Keratinocyte (primary cell): ENCODE results near the gene ABCD1. TPM values are rescaled to one million over a fixed set of nuclear protein-coding genes. Genes with fewer than 3 reads are reported as not detected.
"Not testable (repeated sequence)": the region's sequence is repeated elsewhere in the genome, so short reads cannot be mapped to it uniquely, and the experiment has no call there.

Source experiments
- DNase-seq: peaks from one replicate; pipeline ENCODE4 v3.0.0-alpha.2; 2011; ENCODE audit warnings: low read depth, missing footprints, low spot score
- FAIRE-seq: peaks from 2 replicates; lab custom pipeline; 2011; peaks lifted over from hg19 to GRCh38; lab: Jason Lieb, UNC
- H2AFZ ChIP-seq: 2 replicates; pipeline ENCODE4 v1.6.0; 2012; ENCODE audit warnings: low read length, control low read depth, inconsistent platforms; ENCODE audit not compliant: control insufficient read depth
- H3K27ac ChIP-seq: 2 replicates; pipeline ENCODE4 v1.5.1; 2011; ENCODE audit warnings: low read length; ENCODE audit not compliant: control insufficient read depth, insufficient read depth
- H3K27me3 ChIP-seq: 3 replicates; pipeline ENCODE4 v1.6.0; 2011; ENCODE audit warnings: low read length; ENCODE audit not compliant: control insufficient read depth, insufficient read depth; ENCODE audit errors: extremely low read depth
- H3K36me3 ChIP-seq, 2 experiments: 2 replicates in 1 of 2; 3 replicates in 1 of 2; pipeline ENCODE4 v1.5.1; 2011; ENCODE audit warnings: low read length in 2 of 2, mild to moderate bottlenecking in 1 of 2; ENCODE audit not compliant: control insufficient read depth in 2 of 2, insufficient read depth in 2 of 2; ENCODE audit errors: extremely low read depth in 1 of 2
- H3K4me1 ChIP-seq: 3 replicates; pipeline ENCODE4 v1.5.1; 2011; ENCODE audit warnings: low read length; ENCODE audit not compliant: control insufficient read depth, insufficient read depth; ENCODE audit errors: extremely low read depth
- H3K4me2 ChIP-seq: 3 replicates; pipeline ENCODE4 v1.6.0; 2011; ENCODE audit warnings: low read depth, low read length; ENCODE audit not compliant: control insufficient read depth, insufficient read depth; ENCODE audit errors: extremely low read depth
- H3K4me3 ChIP-seq, 3 experiments: fragments of 200-600 bp in 1 of 3; sonication (generic) in 1 of 3; 2 replicates in 2 of 3; 3 replicates in 1 of 3; pipeline ENCODE4 v1.5.1; 2011 to 2016; ENCODE audit warnings: low read length in 3 of 3, mild to moderate bottlenecking in 3 of 3, control low read depth in 2 of 3, inconsistent platforms in 1 of 3, low read depth in 1 of 3, mixed read lengths in 1 of 3, mixed run types in 1 of 3, moderate library complexity in 1 of 3; ENCODE audit not compliant: control insufficient read depth in 2 of 3, insufficient read depth in 2 of 3; ENCODE audit errors: extremely low read depth in 1 of 3
- H3K79me2 ChIP-seq: 2 replicates; pipeline ENCODE4 v1.6.0; 2012; ENCODE audit warnings: low read length; ENCODE audit not compliant: control insufficient read depth, insufficient read depth
- H3K9ac ChIP-seq: 3 replicates; pipeline ENCODE4 v1.6.0; 2011; ENCODE audit warnings: low read length; ENCODE audit not compliant: control insufficient read depth, insufficient read depth; ENCODE audit errors: extremely low read depth
- H3K9me1 ChIP-seq: 3 replicates; pipeline ENCODE4 v1.6.0; 2011; ENCODE audit warnings: low read length; ENCODE audit not compliant: control insufficient read depth, insufficient read depth; ENCODE audit errors: extremely low read depth
- H3K9me3 ChIP-seq: 2 replicates; pipeline ENCODE4 v1.5.1; 2012; ENCODE audit warnings: low read depth, low read length; ENCODE audit not compliant: control insufficient read depth
- H4K20me1 ChIP-seq: 3 replicates; pipeline ENCODE4 v1.6.0; 2011; ENCODE audit warnings: low read length; ENCODE audit not compliant: control insufficient read depth, insufficient read depth; ENCODE audit errors: extremely low read depth
- EZH2 ChIP-seq: IDR thresholded peaks from one replicate; pipeline ENCODE4 v1.6.1; 2012; ENCODE audit warnings: inconsistent platforms, mild to moderate bottlenecking, low read length, moderate library complexity
- dilution Hi-C: fragments of 300-500 bp; cut with MboI; formaldehyde crosslinking; loops from one replicate; pipeline ENCODE4 v1.7.0; 2020; ENCODE audit warnings: low sequenced_read_pairs; ENCODE audit not compliant: extremely low pct_ligation_motif_present
- polyA plus RNA-seq, 5 experiments: library from polyadenylated mRNA; depleted of rRNA in 3 of 5; stranded (reverse) in 3 of 5; stranded (forward) in 1 of 5; unstranded in 1 of 5; fragments of >200 nt; gene quantifications; 1 replicate in 1 of 5; 2 replicates in 3 of 5; 3 replicates in 1 of 5; pipeline versions ENCODE4 v1.2.1 to v1.2.3, GENCODE V29; 2011 to 2012; ENCODE audit warnings: missing spikeins in 2 of 5, low read depth in 1 of 5, low replicate concordance in 1 of 5
- TF ChIP-seq, protein P1 (sequence below), 3 experiments: IDR thresholded peaks in 1 of 3; conservative IDR thresholded peaks in 1 of 3; optimal IDR thresholded peaks in 1 of 3; 2 replicates in 2 of 3; 3 replicates in 1 of 3; pipeline versions ENCODE3 to v1.5.1; 2011; ENCODE audit warnings: low read length in 3 of 3, mild to moderate bottlenecking in 3 of 3, moderate library complexity in 2 of 3, control low read depth in 1 of 3, inconsistent platforms in 1 of 3; ENCODE audit not compliant: insufficient read depth in 2 of 3; ENCODE audit errors: extremely low read depth in 1 of 3

Gene ABCD1
- polyA plus RNA-seq, 1 donor (not counting 4 experiments of a cell fraction or from before 2014, with no cell fraction given) = 0.81 TPM

DNA sequence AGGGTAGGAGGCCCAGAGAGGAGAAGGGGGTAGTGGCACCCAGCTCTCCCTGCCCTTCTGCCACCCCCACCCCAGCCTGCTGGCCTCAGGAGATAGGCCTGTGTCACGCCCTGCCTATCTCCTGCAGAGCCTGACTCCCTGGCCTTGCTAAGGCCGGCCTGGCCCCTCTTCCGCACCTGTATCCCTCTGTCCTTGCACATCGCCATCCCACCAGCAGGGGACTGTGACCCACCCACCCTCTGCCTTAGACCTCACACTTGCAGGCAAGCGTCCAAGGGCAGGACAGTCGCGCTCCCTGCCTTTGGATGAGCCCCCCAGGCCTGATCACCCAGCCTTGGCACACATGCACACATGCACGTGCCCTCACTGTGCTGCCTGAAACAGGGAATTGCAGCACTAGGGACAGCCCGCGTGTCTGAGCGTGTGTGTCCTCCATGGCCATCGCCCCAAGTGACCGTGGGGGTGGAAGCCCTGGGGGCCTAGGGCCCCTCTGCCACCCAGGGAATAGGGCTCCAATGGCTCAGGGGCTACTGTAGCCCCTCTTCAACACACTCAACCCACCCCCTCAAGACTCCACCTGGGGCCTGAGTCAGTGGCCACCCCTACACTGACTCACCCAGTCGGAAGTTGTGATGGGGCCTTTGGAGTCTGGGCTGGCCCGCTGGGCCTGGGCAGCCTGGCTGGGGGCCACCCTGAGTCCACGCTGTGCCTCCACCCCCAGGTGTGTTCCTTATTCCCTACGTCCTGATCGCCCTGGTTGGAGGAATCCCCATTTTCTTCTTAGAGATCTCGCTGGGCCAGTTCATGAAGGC lies 34.8 kb upstream of the ABCD1 start:
- Histone ChIP-seq H3K4me2 (peak overlapping the region; percentile 71), H3K9me1 (no peaks in the 10 kb centered on the region), H2AFZ (no peak overlapping the region), H3K36me3 (no peaks in the 10 kb centered on the region), H3K27me3 (no peaks in the 10 kb centered on the region), H3K79me2 (peaks cover 11% of the 10 kb centered on the region), H3K9me3 (no peaks in the 10 kb centered on the region), H3K4me1 (peaks cover 8% of the 10 kb centered on the region), H3K4me3 (peak overlapping the region; percentile 48 to 60 (median 48)), H3K27ac (peak overlapping the region; percentile 49), H3K9ac (peak overlapping the region; percentile 13), H4K20me1 (no peaks in the 10 kb centered on the region)
- DNase-seq (no peak), FAIRE-seq (no peak)
- dilution Hi-C loops = no loop called here
- TF ChIP-seq, protein P1, sequence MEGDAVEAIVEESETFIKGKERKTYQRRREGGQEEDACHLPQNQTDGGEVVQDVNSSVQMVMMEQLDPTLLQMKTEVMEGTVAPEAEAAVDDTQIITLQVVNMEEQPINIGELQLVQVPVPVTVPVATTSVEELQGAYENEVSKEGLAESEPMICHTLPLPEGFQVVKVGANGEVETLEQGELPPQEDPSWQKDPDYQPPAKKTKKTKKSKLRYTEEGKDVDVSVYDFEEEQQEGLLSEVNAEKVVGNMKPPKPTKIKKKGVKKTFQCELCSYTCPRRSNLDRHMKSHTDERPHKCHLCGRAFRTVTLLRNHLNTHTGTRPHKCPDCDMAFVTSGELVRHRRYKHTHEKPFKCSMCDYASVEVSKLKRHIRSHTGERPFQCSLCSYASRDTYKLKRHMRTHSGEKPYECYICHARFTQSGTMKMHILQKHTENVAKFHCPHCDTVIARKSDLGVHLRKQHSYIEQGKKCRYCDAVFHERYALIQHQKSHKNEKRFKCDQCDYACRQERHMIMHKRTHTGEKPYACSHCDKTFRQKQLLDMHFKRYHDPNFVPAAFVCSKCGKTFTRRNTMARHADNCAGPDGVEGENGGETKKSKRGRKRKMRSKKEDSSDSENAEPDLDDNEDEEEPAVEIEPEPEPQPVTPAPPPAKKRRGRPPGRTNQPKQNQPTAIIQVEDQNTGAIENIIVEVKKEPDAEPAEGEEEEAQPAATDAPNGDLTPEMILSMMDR (optimal IDR thresholded peaks at IDR 0.05 in 1 of 3, IDR thresholded peaks at IDR 0.05 in 1 of 3, conservative IDR thresholded peaks at IDR 0.05 in 1 of 3; ENCODE audit: extremely low read depth in 1 of 3, insufficient read depth in 2 of 3, low read length in 3 of 3) = peak in 2 of 3 experiments; percentile 14 to 19
- TF ChIP-seq EZH2 = no peak

DNA sequence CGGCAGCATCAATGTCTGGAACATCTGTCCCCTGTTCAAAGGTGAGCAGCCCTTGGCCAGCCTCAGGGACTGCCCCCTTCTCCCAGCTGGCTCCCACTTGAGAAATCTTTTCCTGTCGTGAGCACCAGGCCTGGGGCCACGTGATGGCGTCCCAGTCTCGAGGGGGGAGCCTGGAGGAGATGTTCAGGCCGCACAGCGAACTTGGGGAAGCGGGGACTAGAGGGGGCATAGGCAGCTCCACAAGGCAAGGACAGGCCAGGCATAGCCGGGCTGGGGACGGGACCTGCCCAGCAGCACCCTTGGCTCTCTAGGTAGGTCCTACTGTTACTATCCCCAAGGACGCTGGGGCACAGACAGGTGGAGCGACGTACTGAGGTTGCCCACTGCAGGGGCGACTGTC lies 34.2 kb upstream of the ABCD1 start:
- no peak for FAIRE-seq

DNA sequence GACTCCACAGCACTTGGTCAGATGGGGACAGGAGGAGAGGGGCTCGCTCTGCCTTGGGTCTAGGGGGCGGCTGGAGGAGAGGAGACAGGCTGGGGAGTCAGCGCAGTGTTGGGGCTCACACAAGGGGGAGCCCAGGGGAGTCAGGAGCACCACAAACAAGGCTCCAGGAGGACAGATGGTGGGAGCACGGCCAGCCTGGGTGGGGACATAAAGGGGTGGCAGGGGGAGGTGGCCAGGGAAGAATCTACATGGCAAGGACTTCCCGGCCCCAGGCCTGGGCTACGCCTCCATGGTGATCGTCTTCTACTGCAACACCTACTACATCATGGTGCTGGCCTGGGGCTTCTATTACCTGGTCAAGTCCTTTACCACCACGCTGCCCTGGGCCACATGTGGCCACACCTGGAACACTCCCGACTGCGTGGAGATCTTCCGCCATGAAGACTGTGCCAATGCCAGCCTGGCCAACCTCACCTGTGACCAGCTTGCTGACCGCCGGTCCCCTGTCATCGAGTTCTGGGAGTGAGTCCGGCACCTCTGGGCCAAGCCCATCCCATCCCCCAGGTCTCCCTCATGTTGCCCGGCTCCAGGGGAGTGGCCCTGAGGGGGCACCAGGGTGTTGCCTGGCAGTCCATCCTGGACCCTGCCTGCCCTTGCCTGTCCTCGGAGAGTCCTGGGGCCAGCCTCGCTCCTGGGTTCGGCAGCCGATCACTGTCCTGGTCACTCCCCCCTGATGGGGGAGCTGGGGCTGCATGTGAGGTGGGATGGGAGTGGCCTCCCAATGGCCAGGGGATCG lies 33.4 kb upstream of the ABCD1 start:
- dilution Hi-C loops, H3K27me3 ChIP-seq, H3K9ac ChIP-seq, H4K20me1 ChIP-seq, H2AFZ ChIP-seq, H3K9me1 ChIP-seq, H3K27ac ChIP-seq, H3K9me3 ChIP-seq, H3K4me3 ChIP-seq, FAIRE-seq, DNase-seq, H3K36me3 ChIP-seq, H3K4me2 ChIP-seq, H3K4me1 ChIP-seq: not testable (repeated sequence)
- peaks cover 11% of the 10 kb centered on the region for H3K79me2 ChIP-seq

More for the DNA sequence above, 34.2 kb upstream of the ABCD1 start:
- no peaks in the 10 kb centered on the region for H3K36me3 ChIP-seq
- no peak overlapping the region for H2AFZ ChIP-seq
- H3K9me3 ChIP-seq = no peaks in the 10 kb centered on the region
- dilution Hi-C loops = no loop called here
- no peaks in the 10 kb centered on the region for H4K20me1 ChIP-seq
- TF ChIP-seq EZH2 = no peak
- peaks cover 8% of the 10 kb centered on the region for H3K4me1 ChIP-seq
- H3K9ac ChIP-seq = peak overlapping the region; percentile 13
- DNase-seq = no peak
- H3K79me2 ChIP-seq = peaks cover 11% of the 10 kb centered on the region
- H3K27me3 ChIP-seq = no peaks in the 10 kb centered on the region
- H3K4me3 ChIP-seq = peak overlapping the region in 2 of 3 experiments; percentile 18 to 48
- H3K9me1 ChIP-seq = no peaks in the 10 kb centered on the region
- H3K27ac ChIP-seq = no peak overlapping the region
- peak overlapping the region; percentile 71 for H3K4me2 ChIP-seq
